NCI-H2171 (cell line): ENCODE data around the gene YAF2.

ENCODE experiments used
- DNase-seq: peaks from one replicate; lab custom pipeline; 2025; lab: John Stamatoyannopoulos, UW

The YAF2 gene, protein sequence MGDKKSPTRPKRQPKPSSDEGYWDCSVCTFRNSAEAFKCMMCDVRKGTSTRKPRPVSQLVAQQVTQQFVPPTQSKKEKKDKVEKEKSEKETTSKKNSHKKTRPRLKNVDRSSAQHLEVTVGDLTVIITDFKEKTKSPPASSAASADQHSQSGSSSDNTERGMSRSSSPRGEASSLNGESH

DNA sequence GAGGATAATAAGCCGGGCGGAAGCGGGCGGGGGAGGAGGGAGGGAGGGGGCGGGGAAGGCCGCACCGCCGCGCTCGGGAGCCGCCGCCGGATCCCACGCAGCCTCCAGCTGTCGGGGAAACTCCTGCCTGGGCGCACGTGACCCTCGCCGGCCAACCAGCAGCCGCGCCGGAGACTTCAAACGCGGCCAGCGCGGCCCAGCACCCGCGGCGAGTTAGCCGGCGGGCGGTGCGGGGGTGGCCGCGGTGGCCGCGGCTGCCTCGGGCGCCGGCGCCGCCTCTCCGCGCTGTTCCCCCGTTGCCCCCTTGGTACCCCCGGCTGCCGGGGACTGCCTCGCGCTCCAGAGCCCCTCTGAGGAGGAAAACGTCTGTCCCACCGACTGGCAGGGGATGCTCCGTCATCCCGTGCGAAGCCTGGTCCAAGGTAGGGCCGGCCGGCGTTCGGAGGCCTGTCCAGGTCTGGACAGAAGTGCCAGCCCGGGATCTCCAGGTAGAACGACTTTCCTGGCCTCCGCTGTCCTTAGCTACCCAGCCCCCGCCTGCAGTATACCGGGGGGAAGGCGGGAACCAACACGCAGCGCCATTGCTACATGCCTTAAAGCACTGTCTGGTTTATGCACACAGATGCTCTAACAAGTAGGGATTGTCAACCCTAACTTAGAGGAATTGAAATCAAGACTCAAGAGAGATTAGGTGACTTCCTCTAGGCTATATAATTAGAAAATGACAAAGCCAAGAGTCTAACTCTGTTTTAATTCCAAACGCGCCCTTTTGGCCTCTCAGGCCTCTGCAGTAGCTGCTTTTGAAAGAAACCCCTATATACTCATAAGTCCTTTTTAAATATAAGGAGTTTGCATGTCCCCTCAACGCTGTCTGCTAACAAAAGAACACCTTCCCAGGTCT, at the start of gene YAF2:
TSS of gene YAF2 (minus strand) at position 9 of the 901 bp plus-strand sequence. CDS start 68 bp downstream, outside the sequence.
- peak; percentile 87 for DNase-seq

DNA sequence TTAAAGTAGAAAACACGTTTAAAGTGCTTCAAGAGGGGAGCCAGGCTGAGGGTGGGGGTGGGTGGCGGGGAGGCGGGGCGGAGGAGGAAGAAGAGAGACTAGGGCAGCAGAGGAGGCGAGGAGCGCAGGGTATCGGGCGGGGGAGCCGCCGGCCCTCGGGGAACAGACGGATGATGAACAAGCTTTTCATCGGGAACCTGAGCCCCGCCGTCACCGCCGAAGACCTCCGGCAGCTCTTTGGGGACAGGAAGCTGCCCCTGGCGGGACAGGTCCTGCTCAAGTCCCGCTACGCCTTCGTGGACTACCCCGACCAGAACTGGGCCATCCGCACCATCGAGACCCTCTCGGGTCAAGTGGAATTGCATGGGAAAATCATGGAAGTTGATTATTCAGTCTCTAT, 48.7 kb upstream of the YAF2 start:
- no peak for DNase-seq

DNA sequence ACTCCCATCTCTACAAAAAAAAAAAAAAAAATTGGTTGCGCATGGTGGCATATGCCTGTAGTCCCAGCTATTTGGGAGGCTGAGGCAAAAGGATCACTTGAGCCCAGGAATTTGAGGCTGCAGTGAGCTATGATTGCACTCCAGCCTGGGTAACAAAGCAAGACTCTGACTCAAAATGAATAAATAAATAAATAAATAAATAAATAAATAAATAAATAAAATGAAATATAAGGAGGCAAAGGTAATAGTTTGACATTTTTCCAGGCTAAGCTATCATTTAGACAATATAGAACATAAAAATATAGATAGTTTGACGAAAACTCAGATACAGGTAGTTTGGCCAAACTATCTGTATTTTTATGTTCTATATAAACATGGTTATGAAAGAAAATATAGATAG, 47.4 kb upstream of the YAF2 start:
- DNase-seq, result no peak

DNA sequence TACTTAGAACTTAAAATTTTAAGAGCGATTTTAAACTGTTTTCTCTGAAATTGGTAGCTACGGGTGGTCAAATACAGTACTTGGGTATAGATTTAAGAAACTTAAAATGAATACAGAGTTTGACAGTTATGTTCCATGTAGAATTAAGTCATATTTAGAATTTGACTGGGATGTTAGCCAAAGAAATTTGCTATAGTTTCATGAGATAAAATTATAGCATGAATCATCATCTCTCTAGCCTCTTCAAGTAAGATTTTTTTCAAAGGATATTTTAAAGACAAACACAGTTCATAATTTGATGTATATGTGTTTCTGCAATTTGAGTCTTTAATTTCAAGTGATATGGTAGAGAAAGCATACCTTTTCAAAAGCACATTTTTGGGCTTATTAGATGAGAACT, 46.8 kb upstream of the YAF2 start:
- DNase-seq, result no peak

DNA sequence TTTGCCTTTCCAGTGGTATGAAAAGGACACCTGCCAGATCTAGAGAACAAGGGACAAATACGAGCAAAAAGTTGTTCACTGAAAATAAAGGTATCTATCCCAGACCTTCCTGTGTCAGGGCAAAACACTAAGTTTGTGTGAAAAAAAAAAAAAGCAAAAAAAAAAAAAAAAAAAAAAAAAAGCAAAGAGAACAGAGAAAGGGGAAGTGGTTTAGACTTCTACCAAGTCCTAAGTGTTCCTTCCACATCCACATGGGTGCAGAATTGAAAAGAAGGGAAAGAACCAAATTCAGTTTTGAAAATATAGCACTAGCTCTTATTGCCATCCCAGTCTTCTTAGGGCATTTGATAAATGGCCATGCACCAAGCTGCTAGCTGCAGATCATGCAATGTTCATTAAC, 46.1 kb upstream of the YAF2 start:
- no peak for DNase-seq

DNA sequence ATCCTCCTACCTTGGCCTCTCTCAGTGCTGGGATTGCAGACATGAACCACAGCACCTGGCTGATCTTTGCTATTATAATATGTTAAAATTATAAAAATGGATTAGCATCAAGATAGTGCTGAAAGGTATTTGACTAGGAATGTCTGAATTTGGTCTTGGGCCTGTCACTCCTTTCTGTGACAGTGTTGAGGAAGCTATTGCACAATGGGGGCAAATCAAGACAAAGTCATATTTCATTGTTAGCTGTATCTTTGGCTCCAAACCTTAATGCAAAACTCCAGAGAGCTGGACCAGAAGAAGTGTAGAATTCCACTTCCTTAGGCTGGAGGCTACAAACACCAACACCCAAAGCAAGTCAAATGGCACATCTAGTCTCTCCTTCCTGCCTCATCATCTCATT, 45.7 kb upstream of the YAF2 start:
- DNase-seq, result no peak

DNA sequence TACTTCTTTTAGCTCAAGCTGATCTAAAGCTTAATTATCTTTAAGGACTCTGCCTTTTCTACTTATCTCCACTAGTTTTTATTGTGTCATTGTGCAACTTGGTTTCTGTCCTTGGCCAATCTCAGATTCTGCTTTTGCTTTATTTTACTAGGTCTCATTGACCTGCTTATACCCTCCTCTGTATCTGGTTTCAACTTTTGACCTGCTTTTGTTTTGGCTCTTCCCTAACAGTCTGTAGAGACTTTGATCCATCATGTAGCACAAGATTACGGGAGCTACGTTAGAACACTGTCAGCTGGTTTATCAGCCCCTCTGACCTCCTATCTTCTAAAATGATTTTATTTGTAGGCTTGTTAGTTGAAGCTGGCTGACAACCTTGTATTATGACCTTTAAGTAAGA, 44.2 kb upstream of the YAF2 start:
- DNase-seq, result no peak

DNA sequence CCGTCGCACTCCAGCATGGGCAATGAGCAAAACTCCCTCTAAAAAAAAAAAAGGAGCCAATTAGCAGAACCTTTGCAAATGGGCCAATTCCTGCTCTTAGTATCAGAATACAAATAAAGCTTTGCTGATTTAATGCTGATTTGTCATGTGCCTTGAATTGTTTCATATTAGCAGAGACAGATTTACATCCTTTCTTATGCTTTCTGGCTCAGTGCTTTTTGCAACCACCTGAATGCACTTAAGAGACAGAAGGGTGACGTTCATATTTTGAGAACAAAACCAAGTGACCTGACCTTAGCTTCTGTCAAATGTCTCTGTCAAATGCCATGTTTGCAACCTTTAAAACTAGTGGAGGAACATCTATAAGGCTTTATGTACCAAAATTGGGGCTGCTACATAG, 43.8 kb upstream of the YAF2 start:
- no peak for DNase-seq

DNA sequence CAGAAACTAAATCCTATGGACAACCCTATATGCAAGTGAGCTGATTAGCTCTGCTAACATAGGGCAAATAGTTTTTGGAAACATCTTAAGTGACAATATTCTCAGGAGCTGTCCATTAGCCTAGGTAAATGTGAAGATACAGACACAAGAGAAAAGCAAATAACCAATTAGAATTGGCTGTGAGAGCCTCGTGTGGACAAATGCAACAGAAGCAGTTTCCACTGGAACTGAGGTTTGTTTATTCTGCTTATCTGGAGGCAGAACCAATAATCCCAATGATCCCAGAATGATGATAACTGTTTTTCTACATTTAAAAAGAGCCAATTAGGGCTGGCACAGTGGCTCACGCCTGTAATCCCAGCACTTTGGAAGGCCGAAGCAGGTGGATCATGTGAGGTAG, 43.2 kb upstream of the YAF2 start:
- DNase-seq, result no peak

DNA sequence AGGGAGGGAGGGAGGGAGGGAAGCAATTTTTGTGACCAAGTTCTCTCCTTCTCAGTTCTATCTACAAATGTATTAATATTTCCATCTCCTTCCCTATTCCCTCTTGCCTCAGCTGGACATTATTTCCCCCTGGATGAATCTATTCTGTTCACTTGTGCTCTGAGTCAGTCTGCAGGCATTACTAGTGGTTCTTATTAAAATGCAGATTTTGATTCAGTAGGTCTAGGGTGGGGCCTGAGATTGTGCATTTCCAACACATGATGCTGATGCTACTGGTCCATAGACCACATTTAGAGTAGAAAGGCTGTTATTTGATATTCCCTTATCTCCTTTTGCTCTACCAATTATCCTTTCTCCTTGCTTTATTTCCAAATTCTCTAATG, 40.1 kb upstream of the YAF2 start:
- no peak for DNase-seq

DNA sequence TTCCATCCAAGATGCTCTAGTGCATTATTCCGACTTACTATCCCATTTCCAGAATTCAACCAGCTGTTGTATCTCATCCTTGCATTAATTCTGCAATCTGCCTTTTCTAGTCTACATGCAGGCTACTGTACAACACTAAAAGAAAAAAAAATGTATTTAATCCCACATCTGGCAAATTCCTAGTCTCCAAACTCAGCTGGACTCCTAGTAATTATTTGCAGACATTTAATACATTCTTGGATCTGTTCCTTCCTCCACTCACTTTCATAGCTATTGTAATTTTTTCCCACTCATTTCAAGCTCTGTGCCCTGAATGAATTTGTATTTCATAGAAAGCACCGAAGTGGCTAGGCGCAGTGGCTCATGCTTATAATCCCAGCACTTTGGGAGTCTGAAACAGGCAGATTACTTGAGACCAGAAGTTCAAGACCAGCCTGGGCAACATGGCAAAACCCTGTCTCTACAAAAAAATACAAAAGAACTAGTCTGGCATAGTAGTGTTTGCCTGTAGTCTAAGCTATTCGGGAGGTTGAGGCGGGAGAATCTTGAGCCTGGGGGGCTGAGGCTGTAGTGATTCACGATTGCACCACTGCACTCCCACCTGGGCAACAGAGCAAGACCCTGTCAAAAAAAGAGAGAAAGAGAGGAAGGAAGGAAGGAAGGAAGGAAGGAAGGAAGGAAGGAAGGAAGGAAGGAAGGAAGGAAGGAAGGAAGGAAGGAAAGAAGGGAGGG, 39.5 kb upstream of the YAF2 start:
- no peak for DNase-seq

DNA sequence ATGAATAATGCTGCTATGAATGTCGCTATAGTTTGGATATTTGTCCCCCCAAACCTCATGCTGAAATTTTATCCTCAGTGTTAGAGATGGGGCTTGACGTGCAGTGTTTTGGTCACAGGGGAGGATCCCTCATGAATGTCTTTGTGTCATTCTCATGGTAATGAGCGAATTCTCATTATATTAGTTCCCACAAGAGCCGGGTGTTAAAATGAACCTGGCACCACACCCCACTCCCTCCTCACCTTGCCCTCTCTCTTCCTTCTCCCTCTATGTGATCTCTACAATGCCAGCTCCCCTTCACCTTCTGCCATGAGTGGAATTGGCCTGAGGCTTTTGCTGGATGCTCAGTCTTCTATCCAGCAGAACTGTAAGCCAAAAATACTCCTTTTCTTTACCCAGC, 37.5 kb upstream of the YAF2 start:
- no peak for DNase-seq

DNA sequence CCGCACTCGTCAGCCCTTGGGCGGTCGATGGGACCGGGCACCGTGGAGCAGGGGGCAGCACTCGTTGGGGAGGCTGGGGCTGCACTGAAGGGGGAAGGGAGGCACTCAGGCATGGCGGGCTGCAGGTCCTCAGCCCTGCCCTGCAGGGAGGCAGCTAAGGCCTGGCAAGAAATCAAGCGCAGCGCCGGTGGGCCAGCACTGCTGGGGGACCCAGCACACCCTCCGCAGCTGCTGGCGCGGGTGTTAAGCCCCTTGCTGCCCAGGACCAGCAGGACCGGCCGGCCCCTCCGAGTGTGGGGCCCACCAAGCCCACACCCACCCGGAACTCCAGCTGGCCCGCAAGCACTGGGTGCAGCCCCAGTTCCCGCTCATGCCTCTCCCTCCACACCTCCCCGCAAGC, 35.7 kb upstream of the YAF2 start:
- no peak for DNase-seq

DNA sequence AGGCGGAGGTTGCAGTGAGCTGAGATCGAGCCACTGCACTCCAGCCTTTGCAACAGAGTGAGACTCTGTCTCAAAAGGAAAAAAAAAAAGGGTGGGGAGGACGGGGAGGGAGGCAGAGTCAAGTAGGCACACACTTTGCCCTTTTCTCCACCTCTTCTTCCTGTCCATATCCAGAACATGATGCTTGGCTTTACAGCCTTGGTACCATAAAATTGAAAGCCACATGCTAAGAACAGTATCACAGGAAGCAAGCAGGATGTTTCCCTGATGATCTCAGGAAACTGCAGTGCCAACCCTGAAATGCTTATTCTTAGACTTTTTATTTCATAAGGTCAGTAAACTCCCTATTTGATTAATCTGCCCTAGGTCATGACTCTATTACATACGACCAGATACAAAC, 32.5 kb upstream of the YAF2 start:
- DNase-seq, result no peak

DNA sequence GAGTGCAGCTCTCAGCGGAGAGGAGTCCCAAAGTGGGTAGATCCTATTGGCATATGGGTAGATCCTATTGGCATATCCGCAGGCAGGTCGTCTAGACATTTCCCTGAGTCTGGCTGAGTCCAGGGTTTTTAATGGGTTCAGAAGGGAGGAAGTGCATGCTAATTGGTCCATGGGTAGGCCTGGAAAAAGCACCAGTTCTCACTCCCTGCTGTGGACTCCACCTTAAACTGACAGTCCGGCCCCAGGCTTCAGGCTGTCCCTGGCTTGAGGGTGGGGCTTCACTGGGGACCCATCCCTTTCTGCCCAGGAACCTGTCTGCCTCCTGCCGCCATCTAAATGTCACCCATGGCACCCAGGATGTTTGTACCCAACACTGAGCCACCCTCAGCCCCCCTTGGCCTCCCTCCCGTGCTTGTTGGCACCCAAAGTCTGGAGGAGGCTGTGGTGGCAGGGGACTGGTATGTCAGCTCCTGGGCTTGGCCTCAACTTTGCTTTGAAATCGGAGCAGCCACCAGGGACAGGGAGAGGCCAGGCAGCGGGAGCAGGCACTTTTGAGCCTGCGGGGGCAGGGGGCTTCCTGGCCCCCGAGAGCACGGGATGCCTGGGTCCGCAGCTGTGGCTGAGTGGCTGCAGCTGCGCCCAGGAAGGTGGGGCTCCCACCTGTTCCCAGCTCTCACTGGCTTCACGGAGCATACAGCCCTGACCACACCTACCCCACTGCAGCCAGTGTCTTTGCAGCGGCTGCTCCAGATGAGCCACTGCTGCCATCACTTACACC, 29.6 kb upstream of the YAF2 start:
- no peak for DNase-seq

DNA sequence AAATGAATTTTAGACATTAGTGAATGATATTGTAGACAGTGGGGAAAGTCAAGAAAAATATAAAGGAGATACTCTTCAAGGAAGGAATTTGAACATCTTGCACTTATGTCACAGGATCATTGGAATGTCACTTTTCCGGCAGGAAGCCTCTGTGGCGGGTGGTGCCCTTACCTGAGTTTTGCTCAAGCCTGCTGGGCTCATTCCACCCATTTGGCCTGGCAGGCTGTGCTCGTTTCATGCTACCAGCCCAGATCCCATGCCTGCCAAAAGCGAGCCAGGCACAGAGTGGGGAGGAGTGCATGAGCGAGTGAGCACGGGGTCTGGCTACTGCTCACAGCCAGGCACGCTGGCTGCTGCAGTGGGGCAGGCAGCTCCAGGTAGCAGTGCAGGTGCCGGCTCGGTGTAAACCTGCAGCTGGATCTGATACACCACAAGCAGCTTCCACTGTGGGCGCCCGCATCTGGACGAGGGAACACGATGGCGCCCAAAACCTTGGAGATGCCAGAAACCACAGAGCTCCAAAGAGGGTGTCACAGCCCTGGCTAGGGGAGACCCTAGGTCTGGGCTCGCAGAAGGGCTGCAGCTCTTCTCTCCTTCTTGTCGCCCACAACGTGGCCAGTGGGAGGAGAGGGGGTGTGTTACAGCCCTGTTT, 28.7 kb upstream of the YAF2 start:
- DNase-seq, result no peak

DNA sequence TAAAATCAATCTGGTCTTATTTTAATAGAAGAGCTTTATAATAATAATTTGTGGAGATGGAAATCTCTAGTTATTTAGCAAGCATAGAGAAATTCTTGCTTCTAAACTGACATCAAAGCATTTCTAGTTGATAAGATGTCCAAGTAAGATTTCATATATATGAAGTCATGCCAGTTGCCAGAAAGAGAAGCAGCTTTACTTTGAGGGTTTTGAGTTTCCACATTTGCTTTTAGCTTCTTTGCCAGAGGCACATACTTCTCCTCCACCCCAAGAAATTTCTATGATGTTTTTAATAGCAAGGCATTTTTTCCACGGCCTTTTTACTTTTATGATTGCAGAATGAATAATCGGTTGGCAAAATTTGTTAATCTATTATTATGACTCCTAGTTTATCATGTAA, 24.2 kb upstream of the YAF2 start:
- DNase-seq, result no peak

DNA sequence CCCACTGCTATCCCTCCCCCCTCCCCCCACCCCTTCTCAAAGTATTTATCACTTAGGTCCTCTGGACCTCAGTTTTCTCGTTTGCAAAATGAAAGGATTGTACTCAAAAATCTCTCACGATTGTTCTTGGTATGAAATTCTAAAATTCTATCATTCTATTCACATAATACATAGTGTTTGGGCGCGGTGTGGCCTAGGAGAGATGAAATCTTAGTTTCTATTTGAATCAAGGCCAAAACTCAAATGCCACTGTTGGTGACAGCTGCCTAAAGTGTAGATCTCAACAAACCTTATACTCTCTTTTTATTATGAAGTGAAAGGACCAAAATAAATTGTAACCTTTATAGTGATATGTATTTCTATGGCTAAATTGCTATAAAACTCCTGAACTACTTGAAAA, 23.7 kb upstream of the YAF2 start:
- DNase-seq, result no peak

DNA sequence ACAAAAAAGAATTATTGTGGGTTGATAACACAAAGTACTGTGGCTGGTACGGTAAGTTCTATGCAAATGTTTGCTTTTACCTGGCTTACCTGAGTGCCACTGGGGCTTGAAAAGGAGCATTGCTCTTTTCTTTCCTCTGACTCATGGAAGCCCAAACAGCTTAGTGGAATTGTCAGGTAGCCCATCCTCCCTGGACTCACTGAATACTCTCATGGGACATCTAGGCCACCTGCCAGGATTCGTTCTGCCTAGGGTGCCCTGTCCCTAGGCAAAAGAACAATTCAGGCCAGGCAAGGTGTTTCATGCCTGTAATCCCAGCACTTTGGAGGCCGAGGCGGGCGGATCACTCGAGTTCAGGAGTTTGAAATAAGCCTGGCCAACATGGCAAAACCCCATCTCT, 22.5 kb upstream of the YAF2 start:
- DNase-seq, result no peak

DNA sequence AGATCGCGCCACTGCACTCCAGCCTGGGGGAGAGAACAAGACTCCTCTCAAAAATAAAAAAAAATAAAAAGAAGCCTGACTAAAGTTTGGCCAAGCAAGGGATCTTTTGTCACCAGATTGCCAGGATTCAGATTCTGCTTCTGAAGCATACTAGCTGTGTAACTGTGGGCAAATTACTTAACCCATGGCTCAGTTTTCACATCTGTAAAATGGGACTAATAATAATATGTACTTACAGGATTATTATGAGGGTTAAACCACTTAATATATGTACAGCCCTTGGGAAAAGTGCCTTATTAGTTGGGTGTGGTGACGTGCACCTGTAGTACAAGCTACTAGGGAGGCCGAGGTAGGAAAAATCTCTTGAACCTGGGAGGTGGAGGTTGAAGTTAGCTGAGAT, 21.7 kb upstream of the YAF2 start:
- no peak for DNase-seq

DNA sequence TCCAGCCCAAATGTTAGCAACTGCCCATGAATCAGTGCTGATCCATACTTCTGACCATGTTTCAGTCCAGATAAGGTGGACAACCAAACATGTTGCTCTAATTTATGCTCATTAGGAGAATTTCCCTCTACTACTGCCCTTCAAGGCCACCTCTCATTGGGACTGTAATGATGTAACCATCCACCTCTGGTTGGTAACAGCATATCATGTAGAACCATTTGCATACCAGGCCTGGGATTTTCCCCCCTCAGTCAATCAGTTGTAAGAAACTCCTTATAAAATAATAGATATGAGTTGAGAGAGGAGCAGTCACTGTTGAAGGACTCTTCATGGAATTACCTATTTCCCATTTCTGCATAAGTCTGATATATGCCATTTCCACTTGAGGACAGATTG, 17.8 kb upstream of the YAF2 start:
- no peak for DNase-seq
